Gastrocnemius medialis (tissue), 4 donors: Measurements from ENCODE around the gene NTNG2.

Experiments used
- CTCF ChIP-seq, 5 experiments: fragments of 450-650 bp in 3 of 5; fragments of 200-600 bp in 2 of 5; sonication (generic) in 2 of 5; IDR thresholded peaks in 4 of 5; conservative IDR thresholded peaks in 1 of 5; 1 replicate in 4 of 5; 2 replicates in 1 of 5; pipeline ENCODE4 v1.5.1; 2016 to 2019; ENCODE audit warnings: antibody characterized with exemption in 5 of 5, mild to moderate bottlenecking in 3 of 5, moderate library complexity in 3 of 5
- POLR2A ChIP-seq, 2 donors: fragments of 450-650 bp; IDR thresholded peaks; one replicate each; pipeline ENCODE4 v1.6.1; 2017; ENCODE audit warnings: antibody characterized with exemption in 2 of 2, mild to moderate bottlenecking in 2 of 2, moderate library complexity in 2 of 2

DNA sequence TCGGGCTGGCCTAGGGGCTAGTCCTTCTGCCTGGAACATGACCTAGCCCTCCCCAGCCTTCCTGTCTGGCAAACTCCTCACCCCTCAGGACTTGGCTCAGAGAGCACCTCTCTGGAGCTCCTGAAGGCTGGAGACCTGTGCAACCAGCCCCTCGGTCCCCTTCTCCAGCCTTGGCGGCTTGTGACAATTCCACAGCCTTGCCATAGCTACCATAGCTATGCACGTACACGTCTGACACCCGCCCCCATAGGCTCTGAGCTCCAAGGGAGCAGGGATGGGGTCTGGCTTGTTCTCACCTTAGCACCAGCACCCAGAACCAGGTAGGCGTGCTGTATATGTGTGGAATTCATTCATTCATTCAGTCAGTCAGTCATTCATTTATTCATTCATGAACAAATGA lies 49.7 kb downstream of the NTNG2 start:
- TF ChIP-seq POLR2A (IDR thresholded peaks at IDR 0.05) (no peak), CTCF (IDR thresholded peaks at IDR 0.05 in 4 of 5, conservative IDR thresholded peaks at IDR 0.05 in 1 of 5) (no peak)
